DMS114 treated with DMSO at 0.1 percent for 48 hours (cell line): ENCODE data around the gene DPH7.
"Not testable (repeated sequence)": the region's sequence is repeated elsewhere in the genome, so short reads cannot be mapped to it uniquely, and the experiment has no call there.

Experiments used
- DNase-seq: peaks from one replicate; lab custom pipeline; 2025; ENCODE audit not compliant: unreplicated experiment; lab: John Stamatoyannopoulos, UW

DPH7 gene

DNA sequence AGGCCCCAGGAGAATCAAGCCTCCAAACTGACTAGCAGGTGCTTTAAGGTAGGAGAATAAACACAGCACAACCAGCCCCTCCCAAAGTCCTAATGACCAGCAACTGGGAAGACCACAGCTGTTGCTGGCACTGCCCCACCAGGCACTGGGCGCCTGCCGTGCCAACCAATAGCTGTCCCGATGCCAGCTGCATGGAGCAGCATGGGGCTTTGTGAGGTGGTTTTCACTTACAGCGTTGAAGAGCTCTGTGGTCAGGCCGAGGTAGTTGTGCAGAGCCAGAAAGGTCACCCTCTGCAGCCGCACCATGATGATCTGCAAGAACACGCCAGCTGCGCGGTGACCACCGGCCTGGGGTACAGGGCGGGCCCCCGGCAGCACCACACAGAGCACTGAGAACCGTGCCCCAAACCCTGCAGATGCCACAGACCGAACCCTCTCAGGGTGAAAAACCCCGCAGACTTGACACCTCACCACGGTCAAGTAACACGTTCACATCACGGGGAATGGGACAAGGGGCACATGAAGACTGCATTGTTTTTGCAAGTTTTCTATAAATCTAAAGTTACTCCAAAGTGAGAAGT, 57.2 kb downstream of the DPH7 start:
- DNase-seq: no peak

DNA sequence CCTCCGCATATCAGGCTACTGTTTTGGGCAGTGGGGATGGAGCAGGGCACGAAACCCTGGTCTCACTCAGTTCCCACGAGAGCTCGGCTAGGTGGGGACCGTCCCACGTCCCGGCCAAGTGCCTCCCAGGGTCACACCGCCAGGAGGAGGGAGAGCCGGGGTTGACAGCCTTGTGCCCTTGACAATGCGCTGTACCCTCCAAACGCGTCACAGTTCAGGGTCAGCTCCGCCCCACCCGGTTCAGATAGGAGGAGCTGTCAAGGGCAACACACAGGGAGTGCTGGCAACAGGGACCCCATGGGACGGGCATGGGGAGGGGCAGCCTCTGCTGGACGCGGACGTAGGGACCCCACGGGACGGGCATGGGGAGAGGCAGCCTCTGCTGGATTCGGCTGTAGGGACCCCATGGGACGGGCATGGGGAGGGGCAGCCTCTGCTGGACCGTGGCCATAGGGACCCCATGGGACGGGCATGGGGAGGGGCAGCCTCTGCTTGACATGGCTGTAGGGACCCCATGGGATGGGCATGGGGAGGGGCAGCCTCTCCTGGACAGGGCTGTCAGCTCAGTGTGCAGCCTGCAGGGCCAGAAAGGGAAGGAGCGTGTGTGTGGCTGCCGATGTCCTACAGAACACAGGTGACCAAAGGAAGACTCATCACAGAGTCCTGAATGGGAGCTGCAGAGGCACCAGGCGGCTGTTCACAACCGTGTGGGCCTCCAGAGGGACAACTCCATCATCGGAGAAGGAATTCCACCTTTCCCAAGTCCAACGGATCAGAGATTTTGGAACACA, 57.9 kb downstream of the DPH7 start:
- no peak for DNase-seq

DNA sequence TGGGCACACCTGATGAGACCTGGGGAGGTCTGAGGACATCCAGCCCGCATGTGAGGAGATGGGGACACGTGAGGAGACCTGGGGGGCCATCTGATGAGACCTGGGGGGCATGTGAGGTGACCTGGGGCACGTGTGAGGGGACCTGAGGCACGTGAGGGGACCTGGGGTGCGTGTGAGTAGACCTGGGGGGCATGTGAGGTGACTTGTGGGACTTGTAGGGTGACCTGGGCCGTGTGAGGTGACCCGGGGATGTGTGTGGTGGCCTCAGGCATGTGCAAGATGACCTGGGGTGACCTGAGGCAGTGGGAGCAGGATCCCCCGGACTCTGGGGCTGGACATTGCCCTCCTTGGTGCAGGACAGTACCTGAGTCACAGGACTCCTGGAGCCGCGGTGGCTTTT, 59.2 kb downstream of the DPH7 start:
- DNase-seq: no peak

DNA sequence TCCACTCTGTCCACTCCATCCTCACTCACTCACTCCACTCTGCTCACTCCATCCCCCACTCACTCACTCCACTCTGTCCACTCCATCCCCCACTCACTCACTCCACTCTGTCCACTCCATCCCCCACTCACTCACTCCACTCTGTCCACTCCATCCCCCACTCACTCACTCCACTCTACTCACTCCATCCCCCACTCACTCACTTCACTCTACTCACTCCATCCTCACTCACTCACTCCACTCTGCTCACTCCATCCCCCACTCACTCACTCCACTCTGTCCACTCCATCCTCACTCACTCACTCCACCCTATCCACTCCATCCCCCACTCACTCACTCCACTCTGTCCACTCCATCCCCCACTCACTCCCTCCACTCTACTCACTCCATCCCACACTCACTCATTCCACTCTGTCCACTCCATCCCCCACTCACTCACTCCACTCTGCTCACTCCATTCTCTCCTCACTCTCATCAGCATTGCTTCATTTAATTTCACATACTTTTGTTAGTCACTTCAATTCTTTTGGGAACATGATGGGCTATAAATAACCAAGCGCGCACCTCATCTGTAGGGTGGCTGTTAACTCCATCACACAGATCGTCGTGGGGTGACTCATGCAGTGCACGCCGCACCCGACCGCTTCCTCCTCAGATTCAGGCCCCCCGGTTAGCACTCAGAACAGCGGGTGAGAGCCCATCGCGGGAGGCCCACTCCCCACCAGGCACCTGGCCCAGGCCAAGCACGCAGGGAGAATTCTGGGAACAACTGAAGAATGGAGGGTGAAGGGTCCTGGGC, 59.9 kb downstream of the DPH7 start:
- not testable (repeated sequence) for DNase-seq

DNA sequence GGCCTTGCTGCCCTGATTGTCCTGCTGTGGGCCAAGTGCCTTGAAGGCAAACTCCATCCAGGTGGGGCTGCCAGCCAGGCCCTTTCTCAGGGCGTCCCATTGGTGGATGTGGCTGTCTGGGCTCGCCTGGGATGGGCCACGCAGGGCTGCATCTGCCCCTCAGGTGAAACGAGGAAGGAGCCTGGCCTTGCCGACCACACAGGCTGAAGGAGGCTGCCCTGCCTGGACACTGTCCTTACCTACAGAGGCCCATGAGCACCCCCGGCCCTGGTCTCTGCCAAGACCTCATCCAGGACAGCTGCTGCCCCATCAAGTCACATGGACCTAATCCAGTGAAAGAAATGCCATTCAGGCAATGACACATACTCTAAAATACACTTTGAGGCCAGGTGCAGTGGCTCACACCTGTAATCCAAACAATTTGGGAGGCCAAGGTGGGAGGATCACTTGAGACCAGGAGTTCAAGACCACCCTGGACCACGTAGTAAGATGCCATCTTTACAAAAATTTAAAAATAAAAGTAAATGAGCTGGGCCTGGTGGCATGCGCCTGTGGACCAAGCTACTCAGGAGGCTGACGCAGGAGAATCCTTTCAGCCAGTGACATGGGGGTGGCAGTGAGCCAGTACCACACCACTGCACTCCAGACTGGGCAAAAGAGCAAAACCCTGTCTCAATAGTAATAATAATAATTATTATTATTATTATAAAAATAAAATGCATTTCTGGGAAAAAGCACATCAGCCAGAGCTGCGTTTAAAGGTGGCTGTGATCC, 62.4 kb downstream of the DPH7 start:
- DNase-seq: no peak

DNA sequence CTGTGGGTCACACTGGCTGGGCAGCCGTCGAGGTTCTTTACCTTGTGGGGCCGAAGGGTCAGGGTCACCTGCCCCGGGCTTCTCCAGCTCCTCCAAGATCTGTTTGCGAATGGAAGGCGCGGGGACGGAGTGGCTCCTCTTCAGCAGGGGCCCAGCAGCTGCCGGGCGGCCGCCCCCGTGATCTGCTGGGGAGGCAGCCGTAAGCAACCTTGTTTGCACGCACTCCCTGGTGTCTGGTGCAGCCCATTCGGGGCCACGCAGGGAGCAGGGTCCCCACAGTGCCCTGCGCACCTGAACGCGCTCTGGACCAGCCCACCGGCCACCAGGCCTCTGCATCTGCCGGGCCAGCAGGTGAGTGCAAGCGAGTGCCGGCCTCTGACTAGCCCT, 63.4 kb downstream of the DPH7 start:
- no peak for DNase-seq

DNA sequence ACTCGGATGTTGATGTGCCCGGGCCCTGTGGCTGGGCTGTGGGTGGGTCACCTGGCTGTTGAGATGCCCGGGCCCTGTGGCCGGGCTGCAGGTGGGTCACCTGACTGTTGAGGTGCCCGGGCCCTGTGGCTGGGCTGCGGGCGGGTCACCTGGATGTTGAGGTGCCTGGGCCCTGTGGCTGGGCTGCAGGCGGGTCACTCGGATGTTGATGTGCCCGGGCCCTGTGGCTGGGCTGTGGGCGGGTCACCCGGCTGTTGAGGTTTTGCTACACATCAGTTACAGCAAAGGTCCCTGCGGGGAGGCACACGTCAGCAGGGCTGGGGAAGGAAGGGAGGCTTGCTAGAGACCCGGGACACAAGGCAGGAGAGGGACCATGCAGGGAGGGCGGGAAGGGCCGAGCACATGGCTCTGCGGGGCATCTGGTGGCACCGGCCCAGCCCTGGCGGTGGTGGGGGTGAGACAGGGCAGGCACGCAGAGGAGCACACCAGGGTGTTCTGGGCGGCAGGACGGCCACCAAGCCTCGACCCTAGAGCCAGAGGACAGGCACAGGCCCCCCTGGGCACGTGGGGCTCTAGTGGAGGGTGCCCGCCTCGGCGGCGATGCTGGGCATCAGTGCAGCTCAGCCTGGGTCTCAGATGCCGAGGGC, 63.9 kb downstream of the DPH7 start:
- no peak for DNase-seq

DNA sequence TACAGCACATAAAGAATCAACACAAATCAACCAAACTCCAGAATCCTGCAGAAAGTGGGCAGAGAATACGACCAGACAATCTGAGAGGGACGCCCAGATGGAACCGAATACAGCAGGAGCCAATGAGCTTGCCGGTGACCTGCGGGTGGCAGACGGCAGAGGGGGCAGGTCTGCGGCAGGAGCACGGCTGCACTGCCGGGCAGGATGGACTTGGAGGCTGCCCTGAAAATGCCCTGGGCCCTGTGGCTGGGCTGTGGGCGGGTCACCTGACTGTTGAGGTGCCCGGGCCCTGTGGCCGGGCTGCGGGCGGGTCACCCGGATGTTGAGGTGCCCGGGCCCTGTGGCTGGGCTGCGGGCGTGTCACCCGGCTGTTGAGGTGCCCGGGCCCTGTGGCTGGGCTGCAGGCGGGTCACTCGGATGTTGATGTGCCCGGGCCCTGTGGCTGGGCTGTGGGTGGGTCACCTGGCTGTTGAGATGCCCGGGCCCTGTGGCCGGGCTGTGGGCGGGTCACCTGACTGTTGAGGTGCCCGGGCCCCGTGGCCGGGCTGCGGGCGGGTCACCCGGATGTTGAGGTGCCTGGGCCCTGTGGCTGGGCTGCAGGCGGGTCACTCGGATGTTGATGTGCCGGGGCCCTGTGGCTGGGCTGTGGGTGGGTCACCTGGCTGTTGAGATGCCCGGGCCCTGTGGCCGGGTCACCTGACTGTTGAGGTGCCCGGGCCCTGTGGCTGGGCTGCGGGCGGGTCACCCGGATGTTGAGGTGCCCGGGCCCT, 64.7 kb downstream of the DPH7 start:
- not testable (repeated sequence) for DNase-seq

DNA sequence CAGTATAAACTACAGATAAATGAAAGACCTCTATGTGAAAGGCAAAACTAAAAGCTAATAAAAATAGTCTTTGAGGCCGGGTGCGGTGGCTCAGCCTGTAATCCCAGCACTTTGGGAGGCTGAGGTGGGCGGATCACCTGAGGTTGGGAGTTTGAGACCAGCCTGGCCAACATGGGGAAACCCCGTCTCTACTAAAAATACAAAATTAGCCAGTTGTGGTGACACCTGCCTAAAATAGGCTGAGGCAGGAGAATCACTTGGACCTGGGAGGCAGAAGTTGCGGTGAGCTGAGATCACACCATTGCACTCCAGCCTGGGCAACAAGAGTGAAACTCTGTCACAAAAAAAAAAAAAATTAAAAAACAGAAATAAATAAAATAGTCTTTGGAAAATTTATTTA, 65.6 kb downstream of the DPH7 start:
- not testable (repeated sequence) for DNase-seq

DNA sequence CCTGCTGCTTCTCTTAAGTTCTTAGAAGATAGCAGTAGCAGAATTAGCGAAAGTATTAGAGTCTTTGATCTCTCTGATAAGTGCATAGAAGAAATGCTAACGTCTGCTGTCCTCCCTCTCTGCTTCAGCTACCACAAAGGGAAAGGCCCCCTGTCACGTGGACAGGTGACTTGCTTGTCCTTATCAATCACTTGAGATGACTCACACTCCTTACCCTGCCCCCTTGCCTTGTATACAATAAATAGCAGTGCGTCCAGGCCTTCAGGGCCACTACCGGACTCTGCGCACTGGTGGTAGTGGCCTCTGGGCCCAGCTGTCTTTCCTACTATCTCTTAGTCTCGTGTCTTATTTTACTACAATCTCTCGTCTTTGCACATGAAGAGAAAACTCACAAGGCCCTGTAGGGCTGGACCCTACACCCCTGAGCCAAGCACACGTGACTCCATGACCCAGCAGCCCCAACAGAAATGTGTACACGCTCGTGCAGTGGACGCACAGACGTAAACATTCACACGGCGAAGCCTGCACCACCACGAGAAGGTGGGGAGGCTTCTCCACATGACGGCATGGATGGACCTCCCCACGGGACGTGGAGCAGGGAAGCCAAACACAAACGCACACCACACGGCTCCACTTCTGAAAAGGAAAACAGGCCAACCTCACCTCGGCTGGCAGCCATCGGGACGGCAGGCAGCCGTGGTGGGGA, 66.8 kb downstream of the DPH7 start:
- no peak for DNase-seq

DNA sequence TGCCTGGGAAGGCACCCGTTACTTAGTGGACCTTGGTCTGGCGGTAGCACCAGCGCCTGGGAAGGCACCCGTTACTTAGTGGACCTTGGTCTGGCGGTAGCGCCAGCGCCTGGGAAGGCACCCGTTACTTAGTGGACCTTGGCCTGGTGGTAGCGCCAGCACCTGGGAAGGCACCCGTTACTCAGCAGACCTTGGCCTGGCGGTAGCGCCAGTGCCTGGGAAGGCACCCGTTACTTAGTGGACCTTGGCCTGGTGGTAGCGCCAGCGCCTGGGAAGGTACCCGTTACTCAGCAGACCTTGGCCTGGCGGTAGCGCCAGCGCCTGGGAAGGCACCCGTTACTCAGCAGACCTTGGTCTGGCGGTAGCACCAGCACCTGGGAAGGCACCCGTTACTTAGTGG, 67.6 kb downstream of the DPH7 start:
- not testable (repeated sequence) for DNase-seq

DNA sequence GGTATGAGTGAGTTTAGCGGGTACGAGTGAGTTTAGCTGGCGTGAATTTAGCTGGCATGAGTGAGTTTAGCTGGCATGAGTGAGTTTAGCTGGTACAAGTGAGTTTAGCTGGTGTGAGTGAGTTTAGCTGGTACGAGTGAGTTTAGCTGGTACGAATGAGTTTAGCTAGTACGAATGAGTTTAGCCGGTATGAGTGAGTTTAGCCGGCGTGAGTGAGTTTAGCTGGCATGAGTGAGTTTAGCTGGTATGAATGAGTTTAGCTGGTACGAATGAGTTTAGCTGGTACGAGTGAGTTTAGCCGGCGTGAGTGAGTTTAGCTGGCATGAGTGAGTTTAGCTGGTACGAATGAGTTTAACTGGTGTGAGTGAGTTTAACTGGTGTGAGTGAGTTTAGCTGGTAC, 69.5 kb downstream of the DPH7 start:
- DNase-seq: no peak

DNA sequence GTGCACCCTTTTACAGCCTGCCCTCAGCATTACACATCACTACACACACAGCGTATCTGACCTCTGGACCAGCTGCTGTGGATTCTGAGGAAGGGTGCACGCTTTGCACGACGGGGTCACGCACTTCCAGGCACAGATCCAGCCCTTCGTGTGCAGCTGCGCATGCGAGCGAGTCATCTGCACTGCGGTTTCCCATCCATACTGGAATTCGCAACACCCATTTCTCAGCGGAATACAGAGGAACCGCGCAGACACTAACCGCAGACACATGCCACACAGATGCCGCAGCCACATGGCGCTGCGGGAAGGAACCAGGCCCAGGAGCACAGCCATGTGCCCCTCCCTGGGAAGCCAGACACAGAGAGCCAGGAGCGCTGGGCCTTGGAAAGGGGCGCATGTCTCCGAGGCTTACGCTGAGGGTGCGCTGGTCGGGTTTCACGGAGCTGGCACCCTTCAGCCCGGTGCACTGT, 72.0 kb downstream of the DPH7 start:
- no peak for DNase-seq

DNA sequence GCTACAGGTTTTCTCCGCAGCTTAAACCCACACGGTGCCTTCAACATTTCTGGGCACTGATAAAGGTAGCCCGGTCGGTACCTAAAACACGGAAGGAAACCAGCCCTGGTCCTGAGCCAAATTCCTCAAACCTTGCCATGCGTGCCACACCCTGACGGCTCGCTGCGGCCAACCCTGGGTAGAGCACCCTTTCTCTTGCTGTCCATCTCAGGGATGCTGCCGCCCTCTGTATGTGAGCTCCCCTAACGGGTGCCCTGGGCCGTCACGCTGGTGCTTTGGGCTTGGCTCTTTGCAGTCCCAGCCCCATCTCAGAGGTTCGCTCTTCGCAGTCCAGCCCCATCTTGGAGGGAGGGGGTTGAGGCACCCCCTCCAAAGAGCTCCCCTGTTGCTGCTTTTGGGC, 72.5 kb downstream of the DPH7 start:
- DNase-seq: no peak

DNA sequence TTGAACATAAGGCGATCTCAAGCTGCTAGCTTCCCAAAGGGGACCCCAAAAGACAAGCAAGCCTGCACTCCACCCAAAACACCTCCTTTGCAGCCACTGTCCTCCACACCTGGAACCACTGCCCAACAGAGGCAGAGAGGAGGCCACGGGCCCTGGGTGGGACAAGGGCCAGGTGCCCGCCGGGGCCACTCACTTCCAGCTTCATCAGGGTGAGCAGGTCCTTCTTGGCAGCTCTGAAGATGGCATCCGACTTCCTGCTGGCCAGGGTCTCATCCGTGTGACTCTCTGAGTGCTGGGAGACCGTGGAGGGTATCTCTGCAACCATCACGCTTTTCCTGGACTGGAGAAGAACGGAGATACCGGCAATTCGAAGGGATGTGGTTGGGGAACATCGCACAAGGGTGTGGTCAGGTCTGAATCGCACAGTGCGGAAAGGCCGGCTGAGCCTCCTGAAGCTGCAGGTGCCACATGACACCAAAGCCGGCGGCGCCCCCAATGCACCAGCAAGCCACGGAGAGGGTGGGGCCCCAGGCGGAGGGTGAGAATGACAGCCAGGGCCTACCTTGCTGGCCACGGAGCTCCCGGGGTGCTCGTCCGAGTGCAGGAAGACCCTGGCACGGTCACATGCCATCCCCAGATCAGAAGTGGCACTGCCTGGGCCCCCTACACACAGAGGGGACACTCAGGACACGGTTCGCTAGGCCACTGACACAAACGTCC, 73.1 kb downstream of the DPH7 start:
- DNase-seq: no peak
